Fibroblast of skin of right biceps (primary cell): Measurements from ENCODE around the gene KIF9.
"Not testable (repeated sequence)": the region's sequence is repeated elsewhere in the genome, so short reads cannot be mapped to it uniquely, and the experiment has no call there.

Source experiments
- DNase-seq: peaks from one replicate; pipeline ENCODE4 v3.0.0-alpha.2; 2013

Gene KIF9

DNA sequence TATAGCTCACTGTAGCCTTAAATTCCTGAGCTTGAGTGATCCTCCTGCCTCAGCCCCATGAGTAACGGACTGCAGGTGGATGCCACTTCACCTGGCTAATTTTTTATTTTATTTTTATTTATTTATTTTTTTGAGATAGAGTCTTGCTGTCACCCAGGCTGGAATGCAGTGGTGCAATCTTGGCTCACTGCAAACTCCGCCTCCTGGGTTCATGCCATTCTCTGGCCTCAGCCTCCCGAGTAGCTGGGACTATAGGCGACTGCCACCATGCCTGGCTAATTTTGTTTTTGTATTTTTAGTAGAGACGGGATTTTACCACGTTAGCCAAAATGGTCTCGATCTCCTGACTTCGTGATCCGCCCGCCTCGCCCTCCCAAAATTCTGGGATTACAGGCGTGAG lies 102.6 kb downstream of the KIF9 start:
- not testable (repeated sequence) for DNase-seq
